ENCODE results near the gene LFNG. TPM values are rescaled to one million over a fixed set of nuclear protein-coding genes. Genes with fewer than 3 reads are reported as not detected.

LFNG gene
- total RNA-seq, 1 experiment from 2014 or later: 21.3 TPM

GRCh38 chr7:2541291-2542010 lies 21.9 kb downstream of the LFNG start:
- no peak overlapping the region for H3K27ac ChIP-seq
- no peaks in the 10 kb centered on the region for H3K79me2 ChIP-seq (ENCODE audit: low read depth)
- ChIA-PET CTCF (no interaction called here), POLR2A (ENCODE audit: unreplicated experiment) (interaction anchor here (0.8 kb wide), 1 partner anchor 1075 kb away, joined by 4 read pairs; no protein-coding TSS in a partner anchor)
- TF ChIP-seq EZH2 (IDR thresholded peaks at IDR 0.05; ENCODE audit: low read depth): no peak
- TF ChIP-seq CTCF (conservative IDR thresholded peaks at IDR 0.05): no peak
- no peak overlapping the region for H3K4me3 ChIP-seq
- no peaks in the 10 kb centered on the region for H4K20me1 ChIP-seq (ENCODE audit: insufficient read depth)
- H3K9me2 ChIP-seq (ENCODE audit: insufficient read depth): no peaks in the 10 kb centered on the region
- no peak overlapping the region for H3K4me2 ChIP-seq
- H3K36me3 ChIP-seq (ENCODE audit: low read depth): peaks cover 18% of the 10 kb centered on the region; the same call in 1 of the 2 replicates
- H2AFZ ChIP-seq: no peak overlapping the region
- no peaks in the 10 kb centered on the region for H3K27me3 ChIP-seq (ENCODE audit: insufficient read depth, low read depth)
- no peaks in the 10 kb centered on the region for H3K9me3 ChIP-seq (ENCODE audit: insufficient read depth, low read depth)
- BruUV-seq (replicated peaks): no TSS peak
- no peaks in the 10 kb centered on the region; the same call in 1 of the 2 replicates for H3F3A ChIP-seq (ENCODE audit: insufficient read depth, low read depth)
- no peaks in the 10 kb centered on the region for H3K4me1 ChIP-seq (replicated peaks; ENCODE audit: insufficient read depth)
- intact Hi-C loops (cut with micrococcal nuclease; ENCODE audit: unreplicated experiment): loop anchor here (10.0 kb wide), 1 partner anchor 1697 kb away; no protein-coding TSS in a partner anchor
- no peak for DNase-seq

- H3K79me2 ChIP-seq (ENCODE audit: low read depth): no peaks in the 10 kb centered on the region
- no peaks in the 10 kb centered on the region for H3K9me3 ChIP-seq (ENCODE audit: insufficient read depth, low read depth)
- ChIA-PET CTCF (no interaction called here), POLR2A (ENCODE audit: unreplicated experiment) (no interaction called here)
- H3K36me3 ChIP-seq (ENCODE audit: low read depth): peaks cover 18% of the 10 kb centered on the region; the same call in 1 of the 2 replicates
- H3K27me3 ChIP-seq (ENCODE audit: insufficient read depth, low read depth): no peaks in the 10 kb centered on the region
- peaks cover 1% of the 10 kb centered on the region; the same call in 1 of the 2 replicates for H3F3A ChIP-seq (ENCODE audit: insufficient read depth, low read depth)
- H3K27ac ChIP-seq: no peak overlapping the region
- BruUV-seq (replicated peaks): no TSS peak
- no peak overlapping the region for H3K4me3 ChIP-seq
- no peak overlapping the region for H3K4me2 ChIP-seq
- no peak overlapping the region for H2AFZ ChIP-seq
- no peaks in the 10 kb centered on the region for H4K20me1 ChIP-seq (ENCODE audit: insufficient read depth)
- intact Hi-C loops (cut with micrococcal nuclease; ENCODE audit: unreplicated experiment): loop anchor here (10.0 kb wide), 1 partner anchor 1697 kb away; no protein-coding TSS in a partner anchor
- H3K9me2 ChIP-seq (ENCODE audit: insufficient read depth): no peaks in the 10 kb centered on the region
- no peak for DNase-seq
- no peaks in the 10 kb centered on the region for H3K4me1 ChIP-seq (replicated peaks; ENCODE audit: insufficient read depth)
- TF ChIP-seq CTCF (conservative IDR thresholded peaks at IDR 0.05): no peak
- no peak for TF ChIP-seq EZH2 (IDR thresholded peaks at IDR 0.05; ENCODE audit: low read depth)
Measured at GRCh38 chr7:2542011-2542915, 22.7 kb downstream of the LFNG start.
